ENCODE data around the gene RASA2.

- TF ChIP-seq CTCF (IDR thresholded peaks at IDR 0.05 in 4 of 5, conservative IDR thresholded peaks at IDR 0.05 in 1 of 5) (no peak), POLR2A (IDR thresholded peaks at IDR 0.05) (no peak)
Measured at GRCh38 chr3:141570068-141570467, 83.2 kb downstream of the RASA2 start.
